Mucosa of rectum (tissue), 2 donors: ENCODE measurements around the gene SCFD2.
"Not testable (repeated sequence)": the region's sequence is repeated elsewhere in the genome, so short reads cannot be mapped to it uniquely, and the experiment has no call there.

Experiments used
- H3K27ac ChIP-seq, 2 donors: one replicate each; pipeline ENCODE4 v1.7.0; 2013; ENCODE audit warnings: inconsistent platforms in 2 of 2, low read depth in 2 of 2, low read length in 2 of 2
- H3K27me3 ChIP-seq, 2 donors: one replicate each; pipeline ENCODE4 v1.7.0; 2013; ENCODE audit warnings: low read length in 2 of 2; ENCODE audit not compliant: control insufficient read depth in 2 of 2, insufficient read depth in 2 of 2
- H3K36me3 ChIP-seq, 2 donors: one replicate each; pipeline ENCODE4 v1.7.0; 2013; ENCODE audit warnings: low read length in 2 of 2; ENCODE audit not compliant: control insufficient read depth in 2 of 2, insufficient read depth in 2 of 2
- H3K4me1 ChIP-seq, 2 donors: one replicate each; pipeline ENCODE4 v1.7.0; 2013; ENCODE audit warnings: low read length in 2 of 2, mild to moderate bottlenecking in 1 of 2; ENCODE audit not compliant: control insufficient read depth in 2 of 2, insufficient read depth in 2 of 2
- H3K4me3 ChIP-seq, 2 donors: one replicate each; pipeline ENCODE4 v1.7.0; 2013; ENCODE audit warnings: low read length in 2 of 2
- H3K9ac ChIP-seq, 2 donors: one replicate each; pipeline ENCODE4 v1.7.0; 2013; ENCODE audit warnings: low read length in 2 of 2, low read depth in 1 of 2, mild to moderate bottlenecking in 1 of 2
- H3K9me3 ChIP-seq, 2 donors: one replicate each; pipeline ENCODE4 v1.7.0; 2013; ENCODE audit warnings: low read length in 2 of 2; ENCODE audit not compliant: control insufficient read depth in 2 of 2
- donor health status: healthy.
- donor health status: Normal muscosa, but diverticular disease.

Gene SCFD2

GRCh38 chr4:53267026-53267425, 98.8 kb downstream of the SCFD2 start:
- H3K9me3 ChIP-seq, result no peaks in the 10 kb centered on the region
- H3K27me3 ChIP-seq, result no peaks in the 10 kb centered on the region
- H3K27ac ChIP-seq, result no peak overlapping the region
- H3K4me3 ChIP-seq, result no peak overlapping the region
- H3K4me1 ChIP-seq, result no peaks in the 10 kb centered on the region
- H3K36me3 ChIP-seq, result no peaks in the 10 kb centered on the region
- no peak overlapping the region for H3K9ac ChIP-seq

- H3K27ac ChIP-seq, H3K4me1 ChIP-seq, H3K27me3 ChIP-seq, H3K4me3 ChIP-seq, H3K36me3 ChIP-seq, H3K9ac ChIP-seq, H3K9me3 ChIP-seq: not testable (repeated sequence)
Observed at GRCh38 chr4:53255986-53256385, 109.9 kb downstream of the SCFD2 start.

- no peak overlapping the region for H3K4me3 ChIP-seq
- H3K27me3 ChIP-seq, result no peaks in the 10 kb centered on the region
- H3K9ac ChIP-seq, result no peak overlapping the region
- no peak overlapping the region for H3K27ac ChIP-seq
- H3K36me3 ChIP-seq, result no peaks in the 10 kb centered on the region
- peaks cover 0 to 3% of the 10 kb centered on the region in 2 donors for H3K9me3 ChIP-seq
- no peaks in the 10 kb centered on the region for H3K4me1 ChIP-seq
Observed at GRCh38 chr4:53240573-53240972, 125.3 kb downstream of the SCFD2 start.

GRCh38 chr4:53238352-53238751, 127.5 kb downstream of the SCFD2 start:
- H3K9me3 ChIP-seq, H3K4me1 ChIP-seq, H3K9ac ChIP-seq, H3K4me3 ChIP-seq, H3K27me3 ChIP-seq, H3K27ac ChIP-seq, H3K36me3 ChIP-seq: not testable (repeated sequence)

GRCh38 chr4:53237811-53238210, 128.1 kb downstream of the SCFD2 start:
- not testable (repeated sequence) for H3K4me1 ChIP-seq, H3K9ac ChIP-seq, H3K27me3 ChIP-seq, H3K36me3 ChIP-seq, H3K9me3 ChIP-seq, H3K4me3 ChIP-seq, H3K27ac ChIP-seq

GRCh38 chr4:53236624-53237023, 129.2 kb downstream of the SCFD2 start:
- not testable (repeated sequence) for H3K36me3 ChIP-seq, H3K27me3 ChIP-seq, H3K27ac ChIP-seq, H3K4me1 ChIP-seq, H3K4me3 ChIP-seq, H3K9me3 ChIP-seq, H3K9ac ChIP-seq

- no peaks in the 10 kb centered on the region for H3K36me3 ChIP-seq
Observed at GRCh38 chr4:53235547-53235946, 130.3 kb downstream of the SCFD2 start.

GRCh38 chr4:53234669-53235068, 131.2 kb downstream of the SCFD2 start:
- Histone ChIP-seq H3K9ac (no peak overlapping the region), H3K4me1 (no peaks in the 10 kb centered on the region), H3K4me3 (no peak overlapping the region), H3K9me3 (no peaks in the 10 kb centered on the region), H3K36me3 (no peaks in the 10 kb centered on the region), H3K27me3 (no peaks in the 10 kb centered on the region), H3K27ac (no peak overlapping the region)

More at GRCh38 chr4:53235547-53235946, 130.3 kb downstream of the SCFD2 start:
- Histone ChIP-seq H3K4me1 (no peaks in the 10 kb centered on the region), H3K27me3 (no peaks in the 10 kb centered on the region), H3K4me3 (no peak overlapping the region), H3K9me3 (no peaks in the 10 kb centered on the region), H3K9ac (no peak overlapping the region), H3K27ac (no peak overlapping the region)

- no peak overlapping the region for H3K4me3 ChIP-seq
- H3K9me3 ChIP-seq, result no peaks in the 10 kb centered on the region
- H3K4me1 ChIP-seq, result no peaks in the 10 kb centered on the region
- H3K9ac ChIP-seq, result no peak overlapping the region
- H3K36me3 ChIP-seq, result no peaks in the 10 kb centered on the region
- H3K27ac ChIP-seq, result no peak overlapping the region
- no peaks in the 10 kb centered on the region for H3K27me3 ChIP-seq
Observed at GRCh38 chr4:53234111-53234510, 131.8 kb downstream of the SCFD2 start.

GRCh38 chr4:53233114-53233795, 132.6 kb downstream of the SCFD2 start:
- no peak overlapping the region for H3K4me3 ChIP-seq
- H3K9me3 ChIP-seq, result no peaks in the 10 kb centered on the region
- no peaks in the 10 kb centered on the region for H3K27me3 ChIP-seq
- no peaks in the 10 kb centered on the region for H3K4me1 ChIP-seq
- no peak overlapping the region for H3K9ac ChIP-seq
- H3K36me3 ChIP-seq, result no peaks in the 10 kb centered on the region
- no peak overlapping the region for H3K27ac ChIP-seq

GRCh38 chr4:53232371-53232770, 133.5 kb downstream of the SCFD2 start:
- H3K4me1 ChIP-seq, result no peaks in the 10 kb centered on the region
- H3K27ac ChIP-seq, result no peak overlapping the region
- no peak overlapping the region for H3K4me3 ChIP-seq

More at GRCh38 chr4:53232371-53232770, 133.5 kb downstream of the SCFD2 start:
- Histone ChIP-seq H3K27me3 (no peaks in the 10 kb centered on the region), H3K9ac (no peak overlapping the region), H3K36me3 (no peaks in the 10 kb centered on the region), H3K9me3 (no peaks in the 10 kb centered on the region)
